GM12801 (cell line): ENCODE data around the gene CEP89.

Experiments used
- CTCF ChIP-seq: IDR thresholded peaks from one replicate; pipeline ENCODE4 v1.5.1; 2011; ENCODE audit warnings: control low read depth; ENCODE audit not compliant: insufficient read length; ENCODE audit errors: extremely low read depth

CEP89 gene

GRCh38 chr19:32908641-32909190 is 63.0 kb downstream of the CEP89 start:
- TF ChIP-seq CTCF = no peak

GRCh38 chr19:32902448-32902847 is 69.3 kb downstream of the CEP89 start:
- no peak for TF ChIP-seq CTCF

- TF ChIP-seq CTCF = no peak
Observed at GRCh38 chr19:32901504-32902161, 70.1 kb downstream of the CEP89 start.

- no peak for TF ChIP-seq CTCF
Observed at GRCh38 chr19:32896516-32897214, 75.1 kb downstream of the CEP89 start.

GRCh38 chr19:32895384-32895783 is 76.4 kb downstream of the CEP89 start:
- TF ChIP-seq CTCF = no peak

GRCh38 chr19:32891609-32892008 is 80.1 kb downstream of the CEP89 start:
- no peak for TF ChIP-seq CTCF

GRCh38 chr19:32890841-32891240 is 80.9 kb downstream of the CEP89 start:
- TF ChIP-seq CTCF = no peak
